C4-2B (cell line): ENCODE measurements around the gene SPTBN4.
"Not testable (repeated sequence)": the region's sequence is repeated elsewhere in the genome, so short reads cannot be mapped to it uniquely, and the experiment has no call there.

Source experiments
- H3K27ac ChIP-seq: fragments of 450-650 bp; 2 replicates; pipeline ENCODE4 v1.5.1; 2017
- CTCF ChIP-seq: fragments of 450-650 bp; conservative IDR thresholded peaks from 2 replicates; pipeline ENCODE4 v1.5.1; 2017; ENCODE audit warnings: mild to moderate bottlenecking
- ZFX ChIP-seq: fragments of 450-650 bp; IDR thresholded peaks from 2 replicates; pipeline ENCODE4 v1.6.1; 2017

SPTBN4 gene

GRCh38 chr19:40619333-40620160 lies 152.7 kb downstream of the SPTBN4 start:
- TF ChIP-seq ZFX (no peak), CTCF (no peak)

GRCh38 chr19:40620161-40620485 lies 153.3 kb downstream of the SPTBN4 start:
- TF ChIP-seq ZFX, result no peak
- TF ChIP-seq CTCF, result no peak
- H3K27ac ChIP-seq, result no peak overlapping the region

More at GRCh38 chr19:40619333-40620160, 152.7 kb downstream of the SPTBN4 start:
- no peak overlapping the region for H3K27ac ChIP-seq

- H3K27ac ChIP-seq, result no peak overlapping the region
- no peak for TF ChIP-seq CTCF
- no peak for TF ChIP-seq ZFX
Observed at GRCh38 chr19:40621283-40621682, 154.5 kb downstream of the SPTBN4 start.

- TF ChIP-seq ZFX, result no peak
- no peak for TF ChIP-seq CTCF
- H3K27ac ChIP-seq, result no peak overlapping the region
Observed at GRCh38 chr19:40621966-40622772, 155.4 kb downstream of the SPTBN4 start.

- TF ChIP-seq CTCF (no peak), ZFX (no peak)
- no peak overlapping the region for H3K27ac ChIP-seq
Observed at GRCh38 chr19:40622773-40623075, 155.9 kb downstream of the SPTBN4 start.

GRCh38 chr19:40623403-40624251 lies 156.8 kb downstream of the SPTBN4 start:
- no peak overlapping the region for H3K27ac ChIP-seq
- no peak for TF ChIP-seq ZFX
- no peak for TF ChIP-seq CTCF

GRCh38 chr19:40624369-40625153 lies 157.8 kb downstream of the SPTBN4 start:
- not testable (repeated sequence) for H3K27ac ChIP-seq
